ENCODE measurements around the gene PLCL2. TPM values are rescaled to one million over a fixed set of nuclear protein-coding genes. Genes with fewer than 3 reads are reported as not detected.
A peak's percentile ranks its signal among the peaks of the same experiment; 100 is the strongest.

The PLCL2 gene
- total RNA-seq, 1 experiment from 2014 or later: 32.1 TPM

DNA sequence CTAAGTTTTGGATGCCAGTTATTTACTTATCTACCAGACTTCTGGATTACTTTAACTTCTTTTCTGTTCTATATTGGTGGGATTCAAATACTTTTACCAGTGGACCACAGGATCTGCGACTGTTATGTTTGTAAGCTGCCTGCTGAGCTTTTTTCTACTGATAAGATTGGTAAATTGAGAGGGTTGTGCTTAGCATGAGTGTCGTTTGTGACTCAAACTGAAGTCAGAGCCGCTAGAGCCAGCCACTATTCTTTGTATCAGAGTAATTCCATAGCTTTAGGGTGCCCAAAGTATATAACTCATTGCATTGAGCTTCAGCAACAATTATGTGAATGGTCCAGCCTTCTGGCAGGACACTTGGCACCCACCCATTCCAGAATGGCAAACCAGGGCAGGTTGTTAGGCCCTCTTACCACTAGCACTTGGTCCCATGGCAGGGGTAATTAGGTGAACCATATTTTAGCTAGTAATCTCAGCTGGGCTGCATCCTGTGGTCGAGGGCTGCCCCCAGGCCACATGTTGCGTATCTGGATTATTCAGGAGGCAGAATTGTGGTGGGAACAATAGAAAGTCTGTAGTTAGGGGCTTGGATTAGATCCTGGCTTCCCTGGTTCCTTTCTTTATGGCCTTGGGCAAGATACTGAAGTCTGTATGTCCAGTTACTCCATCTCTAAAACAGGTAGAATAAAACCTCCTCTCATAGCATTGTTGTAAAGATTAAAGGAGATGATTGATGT lies 6.0 kb downstream of the PLCL2 start:
- H3K9me3 Mint-ChIP-seq: no peaks in the 10 kb centered on the region
- Histone ChIP-seq H3K23me2 (ENCODE audit: insufficient read length, low read depth, low read length, poor library complexity, severe bottlenecking) (peaks cover 3% of the 10 kb centered on the region), H2AFZ (ENCODE audit: low read length) (no peak overlapping the region), H3T11ph (ENCODE audit: low read length) (no peak overlapping the region), H4K91ac (ENCODE audit: insufficient read length, low read depth, low read length) (no peak overlapping the region), H3K79me2 (ENCODE audit: insufficient read depth, low read length) (no peaks in the 10 kb centered on the region; the same call in 1 of the 2 replicates), H3K56ac (ENCODE audit: insufficient read length, low read depth, low read length) (no peak overlapping the region), H3K4me1 (ENCODE audit: insufficient read depth, low read length) (peaks cover 7% of the 10 kb centered on the region; the same call in 1 of the 2 replicates), H2AK5ac (ENCODE audit: insufficient read length, low read length) (no peak overlapping the region), H2BK15ac (ENCODE audit: low read depth, low read length) (no peak overlapping the region), H3K18ac (ENCODE audit: insufficient read length, low read depth, low read length) (no peak overlapping the region), H3K14ac (ENCODE audit: insufficient read depth, low read length) (peak overlapping the region; percentile 11; the same call in 1 of the 2 replicates), H4K20me1 (ENCODE audit: control insufficient read depth, insufficient read depth, insufficient read length) (no peaks in the 10 kb centered on the region), H3K79me1 (ENCODE audit: insufficient read depth, low read depth, low read length, poor library complexity, severe bottlenecking) (peaks cover 5% of the 10 kb centered on the region), H3K4me2 (ENCODE audit: insufficient read depth, insufficient read length, low read length) (no peak overlapping the region), H3K4ac (ENCODE audit: low read depth, low read length) (no peak overlapping the region), H2BK20ac (ENCODE audit: low read depth, low read length, poor library complexity, severe bottlenecking) (no peak overlapping the region), H4K5ac (ENCODE audit: insufficient read length, low read depth, low read length) (no peak overlapping the region), H2BK12ac (ENCODE audit: insufficient read length, low read depth, low read length) (no peak overlapping the region), H3K27me3 (ENCODE audit: insufficient read depth, low read length) (no peaks in the 10 kb centered on the region; the same call in 1 of the 2 replicates), H4K8ac (replicated peaks; ENCODE audit: insufficient read length, low read depth, low read length) (no peak overlapping the region), H3K27ac (ENCODE audit: insufficient read length, low read depth, low read length) (no peak overlapping the region), H3K23ac (ENCODE audit: insufficient read length, low read depth, low read length) (no peak overlapping the region), H2BK5ac (ENCODE audit: insufficient read length, low read length) (no peak overlapping the region), H3K9ac (ENCODE audit: extremely low read depth, insufficient read length, low read length) (no peak overlapping the region), H2BK120ac (ENCODE audit: low read depth, low read length, poor library complexity, severe bottlenecking) (no peak overlapping the region), H3K9me3 (ENCODE audit: control insufficient read depth, low read depth, low read length) (no peaks in the 10 kb centered on the region)
- H3K36me3 Mint-ChIP-seq (ENCODE audit: insufficient read depth in 1 of 3, low read depth in 3 of 3): peaks cover 0 to 6% (median 2%) of the 10 kb centered on the region in 3 experiments; a peak in 4 of 7 replicates
- peaks cover 2% of the 10 kb centered on the region; the same call in 1 of the 2 replicates for H3K27me3 Mint-ChIP-seq (ENCODE audit: low read depth)
- WGBS (ENCODE audit: extremely low coverage, insufficient read length, low lambda C conversion rate): no CpG with 5 or more reads among the region's 5 CpGs
- H3K4me1 Mint-ChIP-seq: peaks cover 68 to 72% of the 10 kb centered on the region in 2 experiments
- H3K4me3 Mint-ChIP-seq: no peak overlapping the region
- H3K27ac Mint-ChIP-seq: peak overlapping the region in 1 of 3 experiments; percentile 34; a peak in 2 of 7 replicates
- DNase-seq: no peak
- no peak for TF ChIP-seq CTCF (conservative IDR thresholded peaks at IDR 0.05)
